H1 (cell line): ENCODE measurements around the gene HNF4A. TPM values are rescaled to one million over a fixed set of nuclear protein-coding genes. Genes with fewer than 3 reads are reported as not detected.

ENCODE experiments used
- CTCF ChIA-PET: fragments of 300-600 bp; sonication (Branson Sonifier 250); formaldehyde crosslinking; loops from one replicate; lab custom pipeline; 2021; ENCODE audit not compliant: partially characterized antibody; lab: Charles Lee
- POLR2A ChIA-PET: fragments of 300-600 bp; sonication (Branson Sonifier 250); formaldehyde crosslinking; loops from one replicate; lab custom pipeline; 2021; ENCODE audit warnings: inconsistent platforms; ENCODE audit not compliant: partially characterized antibody; lab: Charles Lee
- DNase-seq, 2 experiments: peaks; one replicate each; pipeline versions ENCODE4 v3.0.0 to v3.0.0-alpha.2; 2010 to 2022; ENCODE audit warnings: low spot score in 2 of 2, low read depth in 1 of 2, mixed read lengths in 1 of 2
- FAIRE-seq: peaks from 2 replicates; lab custom pipeline; 2011; peaks lifted over from hg19 to GRCh38; lab: Jason Lieb, UNC
- H2AFZ ChIP-seq: 2 replicates; pipeline ENCODE4 v1.8.1; 2012; ENCODE audit warnings: low read length, inconsistent platforms
- H2AK5ac ChIP-seq: 2 replicates; pipeline ENCODE4 v1.6.1; 2013; ENCODE audit warnings: low read depth, low read length
- H2BK120ac ChIP-seq: replicated peaks from 2 replicates; pipeline ENCODE3; 2013; ENCODE audit warnings: low read depth, low read length, inconsistent platforms
- H2BK12ac ChIP-seq: 2 replicates; pipeline ENCODE4 v1.6.1; 2013; ENCODE audit warnings: low read depth, low read length
- H2BK15ac ChIP-seq: 2 replicates; pipeline ENCODE4 v1.6.1; 2013; ENCODE audit warnings: low read length
- H2BK20ac ChIP-seq: 2 replicates; pipeline ENCODE4 v1.6.1; 2013; ENCODE audit warnings: low read length
- H2BK5ac ChIP-seq: 2 replicates; pipeline ENCODE4 v1.6.1; 2013; ENCODE audit warnings: low read depth, low read length
- H3K14ac ChIP-seq: 2 replicates; pipeline ENCODE4 v1.6.1; 2013; ENCODE audit warnings: inconsistent platforms; ENCODE audit not compliant: insufficient read length
- H3K18ac ChIP-seq: 2 replicates; pipeline ENCODE4 v1.6.1; 2013; ENCODE audit warnings: low read length; ENCODE audit errors: extremely low read depth
- H3K23ac ChIP-seq: 2 replicates; pipeline ENCODE4 v1.6.1; 2013; ENCODE audit warnings: inconsistent platforms; ENCODE audit not compliant: insufficient read length
- H3K23me2 ChIP-seq: 2 replicates; pipeline ENCODE4 v1.6.1; 2013; ENCODE audit warnings: low read depth, low read length
- H3K27ac ChIP-seq: 2 replicates; pipeline ENCODE4 v1.6.1; 2011; ENCODE audit warnings: low read depth, low read length, inconsistent platforms
- H3K27me3 ChIP-seq, 4 experiments: replicated peaks in 1 of 4; 1 replicate in 1 of 4; 2 replicates in 3 of 4; pipeline versions ENCODE4 v1.6.1 to v1.8.1; 2011 to 2013; ENCODE audit warnings: low read length in 3 of 4, mild to moderate bottlenecking in 3 of 4, inconsistent platforms in 2 of 4, mixed read lengths in 2 of 4, moderate library complexity in 1 of 4; ENCODE audit not compliant: control insufficient read depth in 3 of 4, insufficient read depth in 3 of 4; ENCODE audit errors: extremely low read depth in 1 of 4
- H3K36me3 ChIP-seq, 4 experiments: 2 replicates each; pipeline versions ENCODE4 v1.6.1 to v1.8.1; 2011 to 2013; ENCODE audit warnings: mild to moderate bottlenecking in 4 of 4, low read length in 3 of 4, moderate library complexity in 2 of 4, control low read depth in 1 of 4, inconsistent platforms in 1 of 4; ENCODE audit not compliant: insufficient read depth in 4 of 4, control insufficient read depth in 2 of 4
- H3K4ac ChIP-seq: replicated peaks from 2 replicates; pipeline ENCODE3; 2013; ENCODE audit warnings: low read length, low read depth, mixed read lengths, inconsistent platforms; ENCODE audit not compliant: insufficient read length
- H3K4me1 ChIP-seq, 4 experiments: replicated peaks in 1 of 4; 1 replicate in 1 of 4; 2 replicates in 3 of 4; pipeline versions ENCODE4 v1.6.1 to v1.8.1; 2011 to 2013; ENCODE audit warnings: low read length in 3 of 4, inconsistent platforms in 2 of 4, mixed read lengths in 1 of 4; ENCODE audit not compliant: insufficient read depth in 4 of 4, control insufficient read depth in 3 of 4
- H3K4me2 ChIP-seq, 2 experiments: 2 replicates each; pipeline versions ENCODE4 v1.6.1 to v1.8.1; 2011 to 2013; ENCODE audit warnings: low read depth in 2 of 2, low read length in 2 of 2, control low read depth in 1 of 2, inconsistent platforms in 1 of 2, mild to moderate bottlenecking in 1 of 2; ENCODE audit not compliant: insufficient read depth in 1 of 2
- H3K4me3 ChIP-seq, 4 experiments: fragments of 200-600, 300-600 bp in 1 of 4; sonication (generic), shearing (Covaris generic), sonication (Bioruptor Twin) in 1 of 4; 2 replicates each; pipeline versions ENCODE4 v1.5.1 to v1.8.1; 2011 to 2016; ENCODE audit warnings: low read length in 4 of 4, low read depth in 3 of 4, control low read depth in 2 of 4, inconsistent platforms in 2 of 4, mild to moderate bottlenecking in 2 of 4, mixed read lengths in 1 of 4, moderate library complexity in 1 of 4; ENCODE audit not compliant: insufficient read depth in 2 of 4; ENCODE audit errors: extremely low read depth in 1 of 4
- H3K56ac ChIP-seq: replicated peaks from 2 replicates; pipeline ENCODE3; 2013; ENCODE audit warnings: low read depth, mild to moderate bottlenecking, mixed read lengths, low read length, inconsistent platforms; ENCODE audit not compliant: insufficient read length
- H3K79me1 ChIP-seq: 2 replicates; pipeline ENCODE4 v1.6.1; 2013; ENCODE audit warnings: low read depth, low read length, control low read depth
- H3K79me2 ChIP-seq, 2 experiments: 2 replicates each; pipeline versions ENCODE4 v1.6.1 to v1.8.1; 2012 to 2013; ENCODE audit warnings: low read length in 2 of 2, mild to moderate bottlenecking in 2 of 2, inconsistent platforms in 1 of 2; ENCODE audit not compliant: insufficient read depth in 2 of 2, control insufficient read depth in 1 of 2
- H3K9ac ChIP-seq, 4 experiments: replicated peaks in 1 of 4; 1 replicate in 1 of 4; 2 replicates in 3 of 4; pipeline versions ENCODE4 v1.6.1 to v1.8.1; 2011 to 2013; ENCODE audit warnings: low read depth in 3 of 4, low read length in 3 of 4, control low read depth in 2 of 4, mild to moderate bottlenecking in 2 of 4, moderate library complexity in 2 of 4, inconsistent platforms in 1 of 4; ENCODE audit errors: extremely low read depth in 1 of 4
- H3K9me3 ChIP-seq, 2 experiments: 2 replicates each; pipeline versions ENCODE4 v1.6.1 to v1.8.1; 2012 to 2013; ENCODE audit warnings: mild to moderate bottlenecking in 2 of 2, moderate library complexity in 2 of 2, control low read depth in 1 of 2, inconsistent platforms in 1 of 2, low read depth in 1 of 2, low read length in 1 of 2, mixed read lengths in 1 of 2; ENCODE audit not compliant: insufficient read depth in 2 of 2
- H4K20me1 ChIP-seq, 2 experiments: replicated peaks in 1 of 2; 2 replicates each; pipeline versions ENCODE3 to v1.8.1; 2011 to 2013; ENCODE audit warnings: inconsistent platforms in 2 of 2, low read length in 2 of 2, mild to moderate bottlenecking in 1 of 2; ENCODE audit not compliant: insufficient read depth in 2 of 2, control insufficient read depth in 1 of 2
- H4K5ac ChIP-seq: 2 replicates; pipeline ENCODE4 v1.6.1; 2013; ENCODE audit warnings: low read length, low read depth, mixed read lengths, inconsistent platforms; ENCODE audit not compliant: insufficient read length
- H4K8ac ChIP-seq: 2 replicates; pipeline ENCODE4 v1.8.0; 2013; ENCODE audit warnings: mild to moderate bottlenecking, moderate library complexity, low read length, inconsistent platforms; ENCODE audit not compliant: insufficient read depth; ENCODE audit errors: extremely low read depth
- H4K91ac ChIP-seq: replicated peaks from 2 replicates; pipeline ENCODE3; 2013; ENCODE audit warnings: low read length, mixed read lengths, inconsistent platforms; ENCODE audit not compliant: insufficient read length
- BACH1 ChIP-seq: IDR thresholded peaks from 2 replicates; pipeline ENCODE4 v1.6.1; 2012; ENCODE audit warnings: low read length, improper control_type of control experiment
- CBX5 ChIP-seq: fragments of 300-800, 300-1000 bp; sonication (generic); IDR thresholded peaks from 2 replicates; pipeline ENCODE4 v1.7.1; 2016; ENCODE audit warnings: antibody characterized with exemption, low read length, low read depth
- CEBPB ChIP-seq: IDR thresholded peaks from 2 replicates; pipeline ENCODE4 v1.6.1; 2012; ENCODE audit warnings: low read depth, low read length
- CTBP2 ChIP-seq: IDR thresholded peaks from 2 replicates; pipeline ENCODE4 v1.7.0; 2011; ENCODE audit warnings: borderline replicate concordance, mild to moderate bottlenecking, moderate library complexity, mixed read lengths, low read length; ENCODE audit not compliant: insufficient read depth, insufficient read length
- FOSL1 ChIP-seq: IDR thresholded peaks from 2 replicates; pipeline ENCODE4 v1.6.1; 2011; ENCODE audit warnings: mild to moderate bottlenecking, low read depth, low read length, moderate library complexity; ENCODE audit not compliant: insufficient read depth
- GTF2F1 ChIP-seq: IDR thresholded peaks from 2 replicates; pipeline ENCODE4 v1.6.1; 2012; ENCODE audit warnings: low read depth, low read length, improper control_type of control experiment, borderline replicate concordance
- HDAC2 ChIP-seq, 2 experiments: fragments of 300-600 bp in 1 of 2; sonication (generic) in 1 of 2; IDR thresholded peaks; 2 replicates each; pipeline ENCODE4 v1.6.1; 2011 to 2012; ENCODE audit warnings: low read depth in 2 of 2, low read length in 2 of 2, mild to moderate bottlenecking in 2 of 2, moderate library complexity in 2 of 2, borderline replicate concordance in 1 of 2, inconsistent platforms in 1 of 2
- JUND ChIP-seq: IDR thresholded peaks from 2 replicates; pipeline ENCODE4 v1.6.1; 2011; ENCODE audit warnings: mild to moderate bottlenecking, improper control_type of control experiment, low read length
- RBBP5 ChIP-seq: IDR thresholded peaks from 2 replicates; pipeline ENCODE4 v1.7.1; 2012; ENCODE audit warnings: low read depth, mild to moderate bottlenecking, inconsistent platforms, low read length, moderate library complexity, borderline replicate concordance
- RFX5 ChIP-seq: IDR thresholded peaks from 2 replicates; pipeline ENCODE4 v1.6.1; 2011; ENCODE audit warnings: low read depth, low read length, improper control_type of control experiment, borderline replicate concordance
- SP1 ChIP-seq: IDR thresholded peaks from 2 replicates; pipeline ENCODE4 v1.6.1; 2011; ENCODE audit warnings: low read depth, low read length
- SUZ12 ChIP-seq: fragments of 200-600 bp; sonication (generic); IDR thresholded peaks from 2 replicates; pipeline ENCODE4 v1.6.1; 2012; ENCODE audit warnings: mild to moderate bottlenecking, inconsistent platforms, low read length, moderate library complexity, mixed read lengths
- WGBS, 2 experiments: shearing (Covaris generic) in 1 of 2; methylation state at CpG; one replicate each; pipeline versions ENCODE4 v1.1.6 to v1.1.7; 2013 to 2015; ENCODE audit warnings: low lambda C conversion rate in 2 of 2, mixed read lengths in 2 of 2, inconsistent platforms in 1 of 2, low coverage in 1 of 2, missing lambda C conversion rate in 1 of 2; ENCODE audit not compliant: insufficient replicate concordance in 2 of 2, insufficient coverage in 1 of 2, insufficient read length in 1 of 2; ENCODE audit errors: extremely low coverage in 1 of 2, missing lambda C conversion rate in 1 of 2; 5-methylcytosine and 5-hydroxymethylcytosine counted together
- polyA plus RNA-seq, 7 experiments: library from polyadenylated mRNA; depleted of rRNA in 3 of 7; stranded (reverse) in 5 of 7; unstranded in 2 of 7; fragments of >200 nt in 5 of 7; fragments of 200-250 nt in 2 of 7; gene quantifications; 1 replicate in 5 of 7; 2 replicates in 1 of 7; 4 replicates in 1 of 7; pipeline versions ENCODE4 v1.2.1 to v1.2.3, GENCODE V29; 2011 to 2013; ENCODE audit warnings: missing spikeins in 2 of 7, mixed read lengths in 2 of 7
- total RNA-seq: library from RNA; stranded (reverse); fragmentation: NEBNext Ultra II Directional; extraction: Animal tissue kit (Norgen Biotek cat#: 25700); gene quantifications from 2 replicates; pipeline ENCODE4 v1.2.1, GENCODE V29; 2021

The HNF4A gene
- total and polyA plus RNA-seq, 2 of the 8 experiments (the other 6 are each of a cell fraction or from before 2014, with no cell fraction given): 0.03 TPM; not detected in 1

DNA sequence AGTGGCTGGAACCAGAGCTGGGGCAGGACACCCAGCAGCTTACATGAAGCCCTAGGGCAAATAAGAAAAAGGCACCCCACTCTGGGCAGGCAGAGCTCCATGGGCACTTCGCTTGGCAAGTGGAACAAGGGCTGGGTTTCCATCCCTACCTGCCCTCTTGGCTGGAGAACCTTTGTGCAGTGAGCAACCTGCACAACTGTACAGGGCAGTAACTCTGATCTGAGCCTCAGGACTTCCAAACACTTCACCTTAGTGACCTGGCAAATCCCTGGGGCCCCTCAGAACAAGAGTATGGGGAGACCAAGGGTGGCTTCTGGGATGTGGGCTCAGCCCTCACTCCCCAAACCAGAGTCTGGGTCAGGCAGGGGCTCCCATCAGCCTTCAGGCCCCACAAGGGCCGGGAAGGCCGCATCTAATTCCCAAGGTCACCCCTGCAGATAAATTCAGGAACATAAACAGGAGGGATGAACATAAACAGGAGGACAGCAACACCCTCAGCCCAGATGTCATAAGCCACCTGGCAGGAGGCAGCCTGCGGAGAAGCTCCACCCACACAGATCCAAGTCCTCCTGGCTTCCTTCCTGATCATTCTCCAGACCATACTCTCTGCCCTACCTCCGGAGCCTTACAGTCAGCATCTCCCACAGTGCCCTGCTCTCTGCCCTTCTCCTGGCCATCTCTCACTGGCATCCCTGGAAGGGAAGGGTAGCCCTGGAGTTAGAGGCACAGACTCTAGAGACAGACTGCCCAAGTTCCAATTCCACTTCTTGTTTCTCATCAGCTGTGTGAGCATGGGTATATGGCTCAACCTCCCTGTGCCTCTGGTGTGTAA is 37.5 kb downstream of the HNF4A start:
- H2BK12ac ChIP-seq: no peak overlapping the region
- H2BK20ac ChIP-seq: no peak overlapping the region
- H3K4me1 ChIP-seq: peaks cover 0 to 5% (median 2%) of the 10 kb centered on the region in 4 experiments; a peak in 3 of 7 replicates
- H3K4me3 ChIP-seq: no peak overlapping the region
- H2BK120ac ChIP-seq: no peak overlapping the region
- H3K4ac ChIP-seq: no peak overlapping the region
- H3K23me2 ChIP-seq: no peaks in the 10 kb centered on the region
- WGBS, 2 experiments: 99% methylated on average over 5 of the region's 5 CpGs; no CpG with 5 or more reads in 1 of the 2 experiments
- H3K27me3 ChIP-seq: peaks cover 0 to 4% (median 0%) of the 10 kb centered on the region in 4 experiments; a peak in 3 of 7 replicates
- H4K20me1 ChIP-seq: no peaks in the 10 kb centered on the region
- no peak overlapping the region for H3K23ac ChIP-seq
- no peak overlapping the region for H4K91ac ChIP-seq
- H3K56ac ChIP-seq: no peak overlapping the region
- H3K9ac ChIP-seq: no peak overlapping the region
- H2BK5ac ChIP-seq: no peak overlapping the region
- H3K14ac ChIP-seq: no peak overlapping the region
- no peak for FAIRE-seq
- no peak overlapping the region for H3K27ac ChIP-seq
- ChIA-PET CTCF (interaction anchor here (0.5 to 1.6 kb wide), 5 partner anchors 10 to 112 kb away, joined by 3 to 4 read pairs (median 3); no protein-coding TSS in a partner anchor), POLR2A (no interaction called here)
- no peaks in the 10 kb centered on the region for H3K79me1 ChIP-seq
- H3K4me2 ChIP-seq: no peak overlapping the region
- H3K79me2 ChIP-seq: no peaks in the 10 kb centered on the region
- no peak for DNase-seq
- H4K8ac ChIP-seq: no peak overlapping the region
- no peak overlapping the region for H4K5ac ChIP-seq
- H3K9me3 ChIP-seq: no peaks in the 10 kb centered on the region
- H2BK15ac ChIP-seq: no peak overlapping the region
- no peak overlapping the region for H2AK5ac ChIP-seq
- H3K36me3 ChIP-seq: no peaks in the 10 kb centered on the region
- H2AFZ ChIP-seq: peak overlapping the region; percentile 83; the same call in 1 of the 2 replicates
- no peak overlapping the region for H3K18ac ChIP-seq
- TF ChIP-seq SUZ12: no peak
- no peak for TF ChIP-seq FOSL1
- no peak for TF ChIP-seq CTBP2
- no peak for TF ChIP-seq CEBPB
- no peak for TF ChIP-seq CBX5
- no peak for TF ChIP-seq RFX5
- TF ChIP-seq BACH1: no peak
- no peak for TF ChIP-seq JUND
- TF ChIP-seq HDAC2 (IDR thresholded peaks at IDR 0.05; ENCODE audit: borderline replicate concordance in 1 of 2, low read depth in 2 of 2, low read length in 2 of 2): no peak
- TF ChIP-seq GTF2F1: no peak
- no peak for TF ChIP-seq SP1
- TF ChIP-seq RBBP5: no peak
